GM18520 (cell line): ENCODE results near the gene YAP1.
A peak's percentile ranks its signal among the peaks of the same experiment; 100 is the strongest.

Source experiments
- ATAC-seq: cut with Tn5 transposase; IDR thresholded peaks from one replicate; pipeline ENCODE4 v1.9.1; 2021; ENCODE audit not compliant: unreplicated experiment

The YAP1 gene

DNA sequence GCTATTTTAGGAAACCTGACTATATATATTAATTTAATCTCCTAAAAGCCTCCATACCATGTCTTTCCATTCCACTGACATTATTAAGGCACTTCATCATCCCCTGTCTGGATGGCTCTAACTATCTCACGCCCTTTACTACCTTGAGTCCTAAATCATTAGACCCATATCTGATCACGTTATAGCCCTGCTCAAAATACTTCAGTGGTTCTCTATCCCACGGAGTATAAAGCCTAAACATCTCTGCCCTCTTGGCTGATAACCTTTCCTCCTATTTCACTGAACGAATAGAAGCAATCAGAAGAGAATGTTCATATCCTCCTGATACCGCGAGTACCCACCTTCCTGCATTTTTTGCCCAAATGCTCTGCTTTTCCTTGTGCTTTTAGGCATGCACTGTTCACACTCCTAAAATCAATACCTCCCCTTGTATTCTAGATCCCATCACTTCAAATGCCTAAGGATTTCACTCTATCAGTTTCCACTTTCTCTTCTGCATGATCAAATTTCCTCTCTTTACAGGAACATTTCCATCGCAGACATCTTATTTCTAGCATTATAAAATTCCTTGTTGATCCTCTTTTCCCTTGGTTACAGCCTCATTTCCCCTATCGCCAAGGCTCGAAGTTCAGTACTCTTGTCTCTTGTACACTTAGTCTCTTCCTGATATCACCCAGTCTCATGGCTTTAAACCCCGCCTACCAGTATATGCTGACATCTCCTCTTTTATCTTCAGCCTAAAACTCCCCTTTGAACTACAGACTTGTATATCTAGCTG lies 162.0 kb downstream of the YAP1 start:
- ATAC-seq, result no peak

DNA sequence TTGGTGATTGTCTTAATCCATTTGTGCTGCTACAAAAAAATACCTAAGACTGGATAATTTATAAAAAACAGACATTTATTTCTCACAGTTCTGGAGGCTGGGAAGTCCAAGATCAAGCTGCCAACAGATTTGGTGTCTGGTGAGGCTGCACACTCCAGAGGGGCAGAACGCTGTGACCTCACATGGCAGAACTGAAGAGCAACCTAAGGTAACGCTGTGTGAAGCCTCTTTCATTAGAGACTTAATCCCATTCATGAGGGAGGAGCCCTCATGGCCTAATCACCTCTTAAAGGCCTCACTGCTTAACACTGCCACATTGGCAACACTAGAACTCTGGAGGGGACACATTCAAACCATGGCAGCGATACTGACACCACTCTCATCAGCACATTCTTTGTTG lies 164.4 kb downstream of the YAP1 start:
- ATAC-seq, result no peak

DNA sequence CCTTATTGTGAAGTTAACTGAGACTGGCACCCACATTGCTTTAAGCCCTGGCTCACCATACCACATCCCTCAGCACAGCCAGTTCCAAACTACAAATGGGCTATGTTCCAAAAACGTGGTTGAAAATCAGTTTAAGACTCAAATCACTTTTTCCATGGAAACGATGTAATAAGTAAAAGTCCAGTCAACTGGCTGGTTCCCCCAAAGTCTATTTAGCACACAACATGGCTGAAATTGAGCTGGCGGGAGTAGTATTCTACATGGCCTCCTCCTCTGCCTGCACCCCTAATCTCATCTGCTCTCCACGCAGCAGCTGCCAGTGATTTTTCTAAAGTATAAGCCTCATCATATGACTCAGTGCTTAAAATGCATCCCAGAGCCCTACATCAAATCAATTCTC lies 166.1 kb downstream of the YAP1 start:
- ATAC-seq, result no peak

DNA sequence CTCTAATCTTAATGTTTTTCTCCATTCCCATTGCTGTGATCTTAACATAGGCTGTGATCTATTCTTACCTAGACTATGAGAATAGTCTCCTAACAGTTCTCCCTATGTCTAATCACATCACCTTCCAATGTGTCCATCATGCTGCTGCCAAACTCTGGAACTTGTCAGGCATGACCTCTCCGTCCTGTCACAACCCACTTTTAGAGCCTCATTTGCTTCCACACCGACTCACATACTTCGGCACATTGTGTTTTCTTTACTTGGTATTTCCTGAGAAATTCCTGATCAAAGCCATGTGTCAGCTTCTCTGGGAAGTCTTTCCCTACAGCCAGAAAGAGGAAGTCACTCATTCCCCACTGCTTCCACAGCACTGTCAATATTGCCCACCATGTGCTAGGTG lies 166.5 kb downstream of the YAP1 start:
- ATAC-seq, result no peak

DNA sequence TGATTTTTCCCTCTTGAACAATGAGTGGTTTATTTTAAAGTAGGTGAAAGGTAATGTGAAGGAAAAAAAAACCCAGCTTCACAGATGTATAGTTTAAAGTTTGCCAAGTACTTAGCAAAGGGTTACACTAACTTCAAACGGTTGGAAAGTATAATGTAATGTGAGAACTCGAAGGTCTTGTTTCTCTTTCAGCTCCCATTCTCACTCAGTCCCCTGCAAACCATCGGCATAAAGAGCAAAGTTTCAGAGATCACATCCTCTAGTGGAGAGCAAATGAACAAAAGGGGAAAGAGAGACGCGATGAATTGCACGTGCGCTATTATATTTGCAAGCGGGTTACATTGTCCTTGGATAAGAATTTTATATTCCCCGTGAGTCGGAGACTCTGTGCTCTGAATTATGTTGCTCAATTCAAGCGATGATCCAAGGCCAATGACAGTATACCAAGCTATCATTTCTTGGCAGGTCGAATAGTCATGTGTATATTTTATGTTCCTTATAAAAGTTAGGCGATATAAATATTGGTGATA lies 169.5 kb downstream of the YAP1 start:
- ATAC-seq, result peak; percentile 91

DNA sequence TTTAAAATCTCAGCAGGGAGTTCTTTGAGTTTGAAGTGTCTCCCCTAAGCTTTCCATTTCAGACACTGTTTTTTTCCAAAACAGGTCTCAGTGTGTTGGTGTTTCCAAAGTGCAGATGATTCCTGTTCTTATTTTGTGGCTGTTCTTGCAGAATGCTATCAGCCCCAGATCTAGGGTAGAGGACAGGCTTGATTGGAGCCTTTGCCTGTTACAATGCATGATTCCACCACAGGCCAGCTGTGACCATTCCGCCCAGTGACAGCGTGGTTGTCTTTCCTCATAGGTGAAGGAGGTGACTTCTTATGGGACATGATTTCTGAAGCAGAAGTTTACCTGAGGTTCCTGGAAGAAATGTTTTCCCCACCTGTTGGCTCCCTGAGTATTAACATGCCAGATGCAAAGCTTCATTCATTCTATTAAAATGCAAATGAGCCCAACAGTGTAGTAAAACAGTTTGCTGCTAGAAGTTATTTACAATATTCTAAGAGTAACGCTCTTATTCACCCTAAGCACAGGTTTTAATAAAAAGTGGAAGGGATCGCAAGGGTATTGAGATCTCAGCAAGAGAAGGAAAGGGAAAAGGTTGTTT lies 170.1 kb downstream of the YAP1 start:
- no peak for ATAC-seq
